GM23338 (cell line): Measurements from ENCODE around the gene CASK. TPM values are rescaled to one million over a fixed set of nuclear protein-coding genes. Genes with fewer than 3 reads are reported as not detected.

ENCODE experiments used
- ATAC-seq: fragments of 200-7000 bp; cut with Tn5 transposase; 3 replicates; pipeline ENCODE4 v1.9.1; 2020
- DNase-seq: peaks from one replicate; pipeline ENCODE4 v3.0.0-alpha.2; 2015; ENCODE audit warnings: low spot score
- H2AFZ ChIP-seq: fragments of 200-600 bp; sonication (generic); 2 replicates; pipeline ENCODE4 v1.8.0; 2016; ENCODE audit warnings: antibody characterized with exemption, mild to moderate bottlenecking, moderate library complexity
- H3F3A ChIP-seq: fragments of 200-600 bp; sonication (generic); replicated peaks from 2 replicates; pipeline ENCODE4 v1.8.0; 2017; ENCODE audit warnings: antibody characterized with exemption, mixed run types, low read depth
- H3K27ac ChIP-seq: fragments of 200-600 bp; sonication (generic); 2 replicates; pipeline ENCODE4 v1.6.1; 2016; ENCODE audit warnings: low read depth
- H3K27me3 ChIP-seq: fragments of 200-600 bp; sonication (generic); 2 replicates; pipeline ENCODE4 v1.8.0; 2016; ENCODE audit warnings: mild to moderate bottlenecking, mixed run types, moderate library complexity; ENCODE audit not compliant: insufficient read depth
- H3K36me3 ChIP-seq: fragments of 200-600 bp; sonication (generic); 2 replicates; pipeline ENCODE4 v1.8.0; 2016; ENCODE audit warnings: mild to moderate bottlenecking; ENCODE audit not compliant: insufficient read depth
- H3K4me1 ChIP-seq: fragments of 200-600 bp; sonication (generic); 2 replicates; pipeline ENCODE4 v1.8.0; 2016; ENCODE audit warnings: mild to moderate bottlenecking, moderate library complexity; ENCODE audit not compliant: insufficient read depth
- H3K4me2 ChIP-seq: fragments of 200-600 bp; sonication (generic); 2 replicates; pipeline ENCODE4 v1.7.1; 2017; ENCODE audit warnings: mixed run types
- H3K4me3 ChIP-seq: fragments of 200-600 bp; sonication (generic); 2 replicates; pipeline ENCODE4 v1.6.1; 2016; ENCODE audit warnings: mixed run types
- H3K79me2 ChIP-seq: fragments of 200-600 bp; sonication (generic); replicated peaks from 2 replicates; pipeline ENCODE4 v1.8.0; 2017; ENCODE audit warnings: mild to moderate bottlenecking; ENCODE audit not compliant: insufficient read depth
- H3K9me2 ChIP-seq: fragments of 200-600 bp; sonication (generic); 2 replicates; pipeline ENCODE4 v1.8.0; 2017; ENCODE audit not compliant: insufficient read depth
- H4K20me1 ChIP-seq: fragments of 200-600 bp; sonication (generic); replicated peaks from 2 replicates; pipeline ENCODE4 v1.8.0; 2017; ENCODE audit warnings: mild to moderate bottlenecking; ENCODE audit not compliant: insufficient read depth
- H3K27ac Mint-ChIP-seq: 2 replicates; pipeline ENCODE4 v1.8.0; 2020; ENCODE audit warnings: inconsistent platforms, mild to moderate bottlenecking, moderate library complexity, mixed read lengths
- H3K27me3 Mint-ChIP-seq: 3 replicates; pipeline ENCODE4 v1.8.0; 2022; ENCODE audit warnings: low read depth, mild to moderate bottlenecking, moderate library complexity, mixed read lengths, inconsistent platforms; ENCODE audit not compliant: insufficient read depth, poor library complexity
- H3K36me3 Mint-ChIP-seq: 3 replicates; pipeline ENCODE4 v1.8.0; 2021; ENCODE audit warnings: low read depth, mild to moderate bottlenecking, inconsistent platforms, moderate library complexity, mixed read lengths
- H3K4me1 Mint-ChIP-seq: 3 replicates; pipeline ENCODE4 v1.8.0; 2020; ENCODE audit warnings: mild to moderate bottlenecking, inconsistent platforms, mixed read lengths
- H3K4me3 Mint-ChIP-seq: 3 replicates; pipeline ENCODE4 v1.8.0; 2021; ENCODE audit warnings: moderate library complexity, mild to moderate bottlenecking, inconsistent platforms, mixed read lengths
- H3K9me3 Mint-ChIP-seq: 3 replicates; pipeline ENCODE4 v1.8.0; 2020; ENCODE audit warnings: moderate library complexity, mild to moderate bottlenecking, inconsistent platforms, mixed read lengths
- CREB1 ChIP-seq: fragments of 250-450 bp; sonication (Bioruptor Pico); IDR thresholded peaks from 2 replicates; pipeline ENCODE4 v1.5.0; 2020; ENCODE audit warnings: low read depth, mild to moderate bottlenecking, moderate library complexity
- EZH2phosphoT487 ChIP-seq: fragments of 200-600 bp; sonication (generic); IDR thresholded peaks from one replicate; pipeline ENCODE4 v1.8.1; 2018; ENCODE audit warnings: antibody characterized with exemption; ENCODE audit not compliant: unreplicated experiment
- JUNB ChIP-seq: IDR thresholded peaks from one replicate; pipeline ENCODE4 v1.6.1; 2016; ENCODE audit warnings: antibody characterized with exemption; ENCODE audit not compliant: unreplicated experiment
- NANOG ChIP-seq: IDR thresholded peaks from 2 replicates; pipeline ENCODE4 v1.6.1; 2016; ENCODE audit warnings: antibody characterized with exemption, borderline replicate concordance
- POLR2AphosphoS5 ChIP-seq: IDR thresholded peaks from 2 replicates; pipeline ENCODE4 v1.6.1; 2016; ENCODE audit warnings: antibody characterized with exemption, low read depth
- STAT1 ChIP-seq: IDR thresholded peaks from one replicate; pipeline ENCODE4 v1.6.1; 2016; ENCODE audit warnings: antibody characterized with exemption; ENCODE audit not compliant: unreplicated experiment
- ZNF331 ChIP-seq: fragments of 250-450 bp; sonication (Bioruptor Pico); IDR thresholded peaks from 2 replicates; pipeline ENCODE4 v1.5.0; 2020; ENCODE audit warnings: low read depth, mild to moderate bottlenecking, moderate library complexity
- polyA plus RNA-seq: library from polyadenylated mRNA; unstranded; fragments of >200 nt; fragmentation: Nextera tagmentation; extraction: Ambion mirVana; gene quantifications from 2 replicates; pipeline ENCODE4 v1.2.1, GENCODE V29; 2016
- total RNA-seq: library from RNA; depleted of rRNA; stranded (reverse); fragments of >200 nt; shearing (Covaris generic); gene quantifications from 2 replicates; pipeline ENCODE4 v1.2.3, GENCODE V29; 2014
- TF ChIP-seq, protein P1 (sequence below): IDR thresholded peaks from 2 replicates; pipeline ENCODE4 v1.6.1; 2016; ENCODE audit warnings: antibody characterized with exemption
- TF ChIP-seq, protein P2 (sequence below), 2 experiments: fragments of 200-600 bp in 1 of 2; sonication (generic) in 1 of 2; conservative IDR thresholded peaks; 2 replicates each; pipeline versions ENCODE4 v1.5.1 to v1.6.1; 2016 to 2017; ENCODE audit warnings: antibody characterized with exemption in 2 of 2, low read depth in 2 of 2, mild to moderate bottlenecking in 2 of 2, moderate library complexity in 1 of 2
- TF ChIP-seq, protein P3 (sequence below): fragments of 250-450 bp; sonication (Bioruptor Pico); IDR thresholded peaks from 2 replicates; pipeline ENCODE4 v1.5.0; 2020; ENCODE audit warnings: mild to moderate bottlenecking, moderate library complexity

Gene CASK
- total and polyA plus RNA-seq, 2 experiments from 2014 or later, result 15.3 to 44.4 TPM

DNA sequence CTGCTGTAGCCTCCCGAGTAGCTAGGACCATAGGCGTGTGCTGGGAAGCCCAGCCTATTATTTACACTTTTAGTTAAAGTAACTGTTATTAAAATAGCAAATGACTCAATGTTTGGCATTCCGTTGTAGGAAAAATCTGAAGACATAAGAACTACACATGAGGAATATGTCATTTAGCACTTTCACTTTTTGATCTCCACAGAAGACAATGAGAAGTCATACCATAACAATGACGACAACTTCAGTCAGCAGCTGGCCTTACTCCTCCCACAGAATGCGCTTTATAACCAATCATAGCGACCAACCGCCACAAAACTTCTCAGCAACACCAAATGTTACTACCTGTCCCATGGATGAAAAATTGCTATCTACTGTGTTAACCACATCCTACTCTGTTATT, 227.9 kb downstream of the CASK start (continued):
- TF ChIP-seq, protein P1, sequence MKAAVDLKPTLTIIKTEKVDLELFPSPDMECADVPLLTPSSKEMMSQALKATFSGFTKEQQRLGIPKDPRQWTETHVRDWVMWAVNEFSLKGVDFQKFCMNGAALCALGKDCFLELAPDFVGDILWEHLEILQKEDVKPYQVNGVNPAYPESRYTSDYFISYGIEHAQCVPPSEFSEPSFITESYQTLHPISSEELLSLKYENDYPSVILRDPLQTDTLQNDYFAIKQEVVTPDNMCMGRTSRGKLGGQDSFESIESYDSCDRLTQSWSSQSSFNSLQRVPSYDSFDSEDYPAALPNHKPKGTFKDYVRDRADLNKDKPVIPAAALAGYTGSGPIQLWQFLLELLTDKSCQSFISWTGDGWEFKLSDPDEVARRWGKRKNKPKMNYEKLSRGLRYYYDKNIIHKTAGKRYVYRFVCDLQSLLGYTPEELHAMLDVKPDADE, result no peak
- TF ChIP-seq JUNB (no peak), STAT1 (no peak), CREB1 (CRISPR knock-in tag) (no peak), EZH2phosphoT487 (no peak), NANOG (no peak), POLR2AphosphoS5 (no peak)
- TF ChIP-seq, protein P2, sequence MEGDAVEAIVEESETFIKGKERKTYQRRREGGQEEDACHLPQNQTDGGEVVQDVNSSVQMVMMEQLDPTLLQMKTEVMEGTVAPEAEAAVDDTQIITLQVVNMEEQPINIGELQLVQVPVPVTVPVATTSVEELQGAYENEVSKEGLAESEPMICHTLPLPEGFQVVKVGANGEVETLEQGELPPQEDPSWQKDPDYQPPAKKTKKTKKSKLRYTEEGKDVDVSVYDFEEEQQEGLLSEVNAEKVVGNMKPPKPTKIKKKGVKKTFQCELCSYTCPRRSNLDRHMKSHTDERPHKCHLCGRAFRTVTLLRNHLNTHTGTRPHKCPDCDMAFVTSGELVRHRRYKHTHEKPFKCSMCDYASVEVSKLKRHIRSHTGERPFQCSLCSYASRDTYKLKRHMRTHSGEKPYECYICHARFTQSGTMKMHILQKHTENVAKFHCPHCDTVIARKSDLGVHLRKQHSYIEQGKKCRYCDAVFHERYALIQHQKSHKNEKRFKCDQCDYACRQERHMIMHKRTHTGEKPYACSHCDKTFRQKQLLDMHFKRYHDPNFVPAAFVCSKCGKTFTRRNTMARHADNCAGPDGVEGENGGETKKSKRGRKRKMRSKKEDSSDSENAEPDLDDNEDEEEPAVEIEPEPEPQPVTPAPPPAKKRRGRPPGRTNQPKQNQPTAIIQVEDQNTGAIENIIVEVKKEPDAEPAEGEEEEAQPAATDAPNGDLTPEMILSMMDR (conservative IDR thresholded peaks at IDR 0.05; ENCODE audit: low read depth in 2 of 2), result no peak

DNA sequence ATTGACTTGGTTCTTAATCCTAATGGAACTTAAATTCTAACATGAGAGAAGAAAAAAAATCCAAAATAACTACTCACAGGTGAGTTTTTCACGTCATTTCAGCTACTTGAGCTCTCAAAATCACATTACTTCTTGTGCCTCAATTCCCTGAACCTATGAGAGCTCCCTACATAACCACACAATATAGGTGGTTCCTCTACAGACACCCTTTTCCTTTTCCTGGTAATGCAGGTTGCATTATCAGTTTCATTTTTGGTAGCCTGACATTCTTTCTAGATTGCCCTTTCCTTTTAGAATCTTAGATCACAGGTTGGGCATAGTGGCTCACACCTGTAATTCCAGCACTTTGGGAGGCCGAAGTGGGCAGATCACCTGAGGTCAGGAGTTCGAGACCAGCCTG, 230.3 kb downstream of the CASK start:
- H3K9me2 ChIP-seq, result no peaks in the 10 kb centered on the region
- H3K27ac ChIP-seq, result no peak overlapping the region
- H3F3A ChIP-seq, result no peaks in the 10 kb centered on the region
- no peaks in the 10 kb centered on the region for H3K79me2 ChIP-seq
- H3K27ac Mint-ChIP-seq, result no peak overlapping the region
- H2AFZ ChIP-seq, result no peak overlapping the region
- H3K36me3 Mint-ChIP-seq, result no peaks in the 10 kb centered on the region
- H3K4me1 ChIP-seq, result no peaks in the 10 kb centered on the region
- H3K27me3 Mint-ChIP-seq, result no peaks in the 10 kb centered on the region
- ATAC-seq, result no peak
- H3K36me3 ChIP-seq, result no peaks in the 10 kb centered on the region
- no peaks in the 10 kb centered on the region for H4K20me1 ChIP-seq
- H3K4me1 Mint-ChIP-seq, result peaks cover 6% of the 10 kb centered on the region; the same call in 2 of the 3 replicates
- no peaks in the 10 kb centered on the region for H3K9me3 Mint-ChIP-seq
- H3K4me3 ChIP-seq, result no peak overlapping the region
- DNase-seq, result no peak
- no peaks in the 10 kb centered on the region for H3K27me3 ChIP-seq
- no peak overlapping the region for H3K4me3 Mint-ChIP-seq
- no peak overlapping the region for H3K4me2 ChIP-seq
- TF ChIP-seq POLR2AphosphoS5 (no peak), ZNF331 (CRISPR knock-in tag) (no peak), JUNB (no peak)
- TF ChIP-seq, protein P2 (conservative IDR thresholded peaks at IDR 0.05; ENCODE audit: low read depth in 2 of 2), result no peak
- TF ChIP-seq, protein P3, sequence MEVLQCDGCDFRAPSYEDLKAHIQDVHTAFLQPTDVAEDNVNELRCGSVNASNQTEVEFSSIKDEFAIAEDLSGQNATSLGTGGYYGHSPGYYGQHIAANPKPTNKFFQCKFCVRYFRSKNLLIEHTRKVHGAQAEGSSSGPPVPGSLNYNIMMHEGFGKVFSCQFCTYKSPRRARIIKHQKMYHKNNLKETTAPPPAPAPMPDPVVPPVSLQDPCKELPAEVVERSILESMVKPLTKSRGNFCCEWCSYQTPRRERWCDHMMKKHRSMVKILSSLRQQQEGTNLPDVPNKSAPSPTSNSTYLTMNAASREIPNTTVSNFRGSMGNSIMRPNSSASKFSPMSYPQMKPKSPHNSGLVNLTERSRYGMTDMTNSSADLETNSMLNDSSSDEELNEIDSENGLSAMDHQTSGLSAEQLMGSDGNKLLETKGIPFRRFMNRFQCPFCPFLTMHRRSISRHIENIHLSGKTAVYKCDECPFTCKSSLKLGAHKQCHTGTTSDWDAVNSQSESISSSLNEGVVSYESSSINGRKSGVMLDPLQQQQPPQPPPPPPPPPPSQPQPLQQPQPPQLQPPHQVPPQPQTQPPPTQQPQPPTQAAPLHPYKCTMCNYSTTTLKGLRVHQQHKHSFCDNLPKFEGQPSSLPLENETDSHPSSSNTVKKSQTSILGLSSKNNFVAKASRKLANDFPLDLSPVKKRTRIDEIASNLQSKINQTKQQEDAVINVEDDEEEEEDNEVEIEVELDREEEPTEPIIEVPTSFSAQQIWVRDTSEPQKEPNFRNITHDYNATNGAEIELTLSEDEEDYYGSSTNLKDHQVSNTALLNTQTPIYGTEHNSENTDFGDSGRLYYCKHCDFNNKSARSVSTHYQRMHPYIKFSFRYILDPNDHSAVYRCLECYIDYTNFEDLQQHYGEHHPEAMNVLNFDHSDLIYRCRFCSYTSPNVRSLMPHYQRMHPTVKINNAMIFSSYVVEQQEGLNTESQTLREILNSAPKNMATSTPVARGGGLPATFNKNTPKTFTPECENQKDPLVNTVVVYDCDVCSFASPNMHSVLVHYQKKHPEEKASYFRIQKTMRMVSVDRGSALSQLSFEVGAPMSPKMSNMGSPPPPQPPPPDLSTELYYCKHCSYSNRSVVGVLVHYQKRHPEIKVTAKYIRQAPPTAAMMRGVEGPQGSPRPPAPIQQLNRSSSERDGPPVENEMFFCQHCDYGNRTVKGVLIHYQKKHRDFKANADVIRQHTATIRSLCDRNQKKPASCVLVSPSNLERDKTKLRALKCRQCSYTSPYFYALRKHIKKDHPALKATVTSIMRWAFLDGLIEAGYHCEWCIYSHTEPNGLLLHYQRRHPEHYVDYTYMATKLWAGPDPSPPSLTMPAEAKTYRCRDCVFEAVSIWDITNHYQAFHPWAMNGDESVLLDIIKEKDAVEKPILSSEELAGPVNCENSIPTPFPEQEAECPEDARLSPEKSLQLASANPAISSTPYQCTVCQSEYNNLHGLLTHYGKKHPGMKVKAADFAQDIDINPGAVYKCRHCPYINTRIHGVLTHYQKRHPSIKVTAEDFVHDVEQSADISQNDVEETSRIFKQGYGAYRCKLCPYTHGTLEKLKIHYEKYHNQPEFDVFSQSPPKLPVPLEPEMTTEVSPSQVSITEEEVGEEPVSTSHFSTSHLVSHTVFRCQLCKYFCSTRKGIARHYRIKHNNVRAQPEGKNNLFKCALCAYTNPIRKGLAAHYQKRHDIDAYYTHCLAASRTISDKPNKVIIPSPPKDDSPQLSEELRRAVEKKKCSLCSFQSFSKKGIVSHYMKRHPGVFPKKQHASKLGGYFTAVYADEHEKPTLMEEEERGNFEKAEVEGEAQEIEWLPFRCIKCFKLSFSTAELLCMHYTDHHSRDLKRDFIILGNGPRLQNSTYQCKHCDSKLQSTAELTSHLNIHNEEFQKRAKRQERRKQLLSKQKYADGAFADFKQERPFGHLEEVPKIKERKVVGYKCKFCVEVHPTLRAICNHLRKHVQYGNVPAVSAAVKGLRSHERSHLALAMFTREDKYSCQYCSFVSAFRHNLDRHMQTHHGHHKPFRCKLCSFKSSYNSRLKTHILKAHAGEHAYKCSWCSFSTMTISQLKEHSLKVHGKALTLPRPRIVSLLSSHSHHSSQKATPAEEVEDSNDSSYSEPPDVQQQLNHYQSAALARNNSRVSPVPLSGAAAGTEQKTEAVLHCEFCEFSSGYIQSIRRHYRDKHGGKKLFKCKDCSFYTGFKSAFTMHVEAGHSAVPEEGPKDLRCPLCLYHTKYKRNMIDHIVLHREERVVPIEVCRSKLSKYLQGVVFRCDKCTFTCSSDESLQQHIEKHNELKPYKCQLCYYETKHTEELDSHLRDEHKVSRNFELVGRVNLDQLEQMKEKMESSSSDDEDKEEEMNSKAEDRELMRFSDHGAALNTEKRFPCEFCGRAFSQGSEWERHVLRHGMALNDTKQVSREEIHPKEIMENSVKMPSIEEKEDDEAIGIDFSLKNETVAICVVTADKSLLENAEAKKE (CRISPR knock-in tag), result no peak
